OCI-LY1 (cell line): ENCODE measurements around the gene ITPA.

Source experiments
- H2AFZ ChIP-seq: fragments of 200-600 bp; sonication (generic), shearing (Covaris generic); 2 replicates; pipeline ENCODE4 v1.6.0; 2014; ENCODE audit warnings: antibody characterized with exemption, mild to moderate bottlenecking, low read length
- H3F3A ChIP-seq: fragments of 200-600 bp; sonication (generic), shearing (Covaris generic); 2 replicates; pipeline ENCODE4 v1.6.0; 2014; ENCODE audit warnings: mild to moderate bottlenecking, antibody characterized with exemption, low read length, moderate library complexity; ENCODE audit not compliant: insufficient read depth
- H3K27ac ChIP-seq: fragments of 200-600 bp; sonication (generic); 2 replicates; pipeline ENCODE4 v1.5.1; 2014; ENCODE audit warnings: low read length, mixed run types, mild to moderate bottlenecking, low read depth; ENCODE audit not compliant: poor library complexity, severe bottlenecking
- H3K27me3 ChIP-seq: fragments of 200-600 bp; sonication (generic); 2 replicates; pipeline ENCODE4 v1.6.0; 2014; ENCODE audit warnings: antibody characterized with exemption, mild to moderate bottlenecking, low read length, moderate library complexity; ENCODE audit not compliant: insufficient read depth
- H3K36me3 ChIP-seq: fragments of 200-600 bp; sonication (generic); 2 replicates; pipeline ENCODE4 v1.6.1; 2014; ENCODE audit warnings: mild to moderate bottlenecking, antibody characterized with exemption, low read length, moderate library complexity, mixed read lengths; ENCODE audit not compliant: insufficient read depth
- H3K4me1 ChIP-seq: fragments of 200-600 bp; sonication (generic); 2 replicates; pipeline ENCODE4 v1.5.1; 2014; ENCODE audit warnings: mild to moderate bottlenecking, low read length, moderate library complexity; ENCODE audit not compliant: insufficient read depth, severe bottlenecking
- H3K4me2 ChIP-seq: fragments of 200-600 bp; sonication (generic), shearing (Covaris generic); 2 replicates; pipeline ENCODE4 v1.6.1; 2014; ENCODE audit warnings: low read length
- H3K4me3 ChIP-seq: fragments of 200-600 bp; sonication (generic); 2 replicates; pipeline ENCODE4 v1.5.1; 2014; ENCODE audit warnings: low read length, low read depth, mild to moderate bottlenecking, mixed read lengths; ENCODE audit not compliant: poor library complexity, severe bottlenecking
- H3K79me2 ChIP-seq: fragments of 200-600 bp; shearing (Covaris generic); 2 replicates; pipeline ENCODE4 v1.6.1; 2016; ENCODE audit warnings: mixed run types, low read length, mixed read lengths; ENCODE audit not compliant: insufficient read depth
- H3K9ac ChIP-seq: fragments of 200-600 bp; sonication (generic), shearing (Covaris generic); 2 replicates; pipeline ENCODE4 v1.6.1; 2014; ENCODE audit warnings: mild to moderate bottlenecking, low read length, mixed read lengths
- H3K9me2 ChIP-seq: fragments of 200-600 bp; sonication (generic), shearing (Covaris generic); 2 replicates; pipeline ENCODE4 v1.6.1; 2014; ENCODE audit warnings: low read depth, mild to moderate bottlenecking, low read length, mixed read lengths
- H3K9me3 ChIP-seq: fragments of 200-600 bp; shearing (Covaris generic); 2 replicates; pipeline ENCODE4 v1.6.1; 2014; ENCODE audit warnings: low read length, mixed read lengths
- H4K20me1 ChIP-seq: fragments of 200-600 bp; sonication (generic), shearing (Covaris generic); 2 replicates; pipeline ENCODE4 v1.6.0; 2016; ENCODE audit warnings: mild to moderate bottlenecking, low read length; ENCODE audit not compliant: insufficient read depth
- EZH2 ChIP-seq: fragments of 200-600 bp; sonication (generic), shearing (Covaris generic); IDR thresholded peaks from 2 replicates; pipeline ENCODE4 v1.8.0; 2017; ENCODE audit warnings: borderline replicate concordance, mixed run types, mild to moderate bottlenecking, antibody characterized with exemption, low read length, moderate library complexity, mixed read lengths
- TF ChIP-seq, protein P1 (sequence below): fragments of 200-600 bp; sonication (generic), shearing (Covaris generic); IDR thresholded peaks from 2 replicates; pipeline ENCODE4 v1.5.1; 2017; ENCODE audit warnings: mild to moderate bottlenecking, antibody characterized with exemption, low read length, moderate library complexity, mixed read lengths

ITPA gene

DNA sequence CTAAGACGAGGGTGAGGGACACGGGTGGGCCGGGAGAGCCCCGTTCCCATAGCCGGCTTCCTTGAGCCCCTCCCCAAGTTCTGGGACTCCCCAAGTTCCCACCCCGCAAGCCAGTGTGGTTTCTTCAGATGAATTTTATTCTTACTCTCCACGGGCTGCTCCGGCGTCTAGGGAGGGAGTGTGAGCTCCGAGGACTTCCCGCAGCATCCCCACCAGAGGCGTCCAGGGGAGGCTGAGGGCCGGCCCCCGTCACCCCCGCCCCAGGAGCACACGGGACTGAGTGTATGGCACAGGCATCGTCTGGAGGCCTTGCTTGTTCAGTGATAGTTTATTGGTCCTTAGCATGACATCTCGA, 39.7 kb downstream of the ITPA start:
- no peak overlapping the region for H3K27ac ChIP-seq
- no peaks in the 10 kb centered on the region for H3K79me2 ChIP-seq
- no peaks in the 10 kb centered on the region for H3F3A ChIP-seq
- no peaks in the 10 kb centered on the region for H3K36me3 ChIP-seq
- TF ChIP-seq EZH2: no peak
- TF ChIP-seq, protein P1, sequence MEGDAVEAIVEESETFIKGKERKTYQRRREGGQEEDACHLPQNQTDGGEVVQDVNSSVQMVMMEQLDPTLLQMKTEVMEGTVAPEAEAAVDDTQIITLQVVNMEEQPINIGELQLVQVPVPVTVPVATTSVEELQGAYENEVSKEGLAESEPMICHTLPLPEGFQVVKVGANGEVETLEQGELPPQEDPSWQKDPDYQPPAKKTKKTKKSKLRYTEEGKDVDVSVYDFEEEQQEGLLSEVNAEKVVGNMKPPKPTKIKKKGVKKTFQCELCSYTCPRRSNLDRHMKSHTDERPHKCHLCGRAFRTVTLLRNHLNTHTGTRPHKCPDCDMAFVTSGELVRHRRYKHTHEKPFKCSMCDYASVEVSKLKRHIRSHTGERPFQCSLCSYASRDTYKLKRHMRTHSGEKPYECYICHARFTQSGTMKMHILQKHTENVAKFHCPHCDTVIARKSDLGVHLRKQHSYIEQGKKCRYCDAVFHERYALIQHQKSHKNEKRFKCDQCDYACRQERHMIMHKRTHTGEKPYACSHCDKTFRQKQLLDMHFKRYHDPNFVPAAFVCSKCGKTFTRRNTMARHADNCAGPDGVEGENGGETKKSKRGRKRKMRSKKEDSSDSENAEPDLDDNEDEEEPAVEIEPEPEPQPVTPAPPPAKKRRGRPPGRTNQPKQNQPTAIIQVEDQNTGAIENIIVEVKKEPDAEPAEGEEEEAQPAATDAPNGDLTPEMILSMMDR: no peak
- H4K20me1 ChIP-seq: no peaks in the 10 kb centered on the region
- H2AFZ ChIP-seq: no peak overlapping the region
- no peak overlapping the region for H3K9ac ChIP-seq
- H3K4me3 ChIP-seq: no peak overlapping the region
- H3K9me3 ChIP-seq: no peaks in the 10 kb centered on the region
- no peaks in the 10 kb centered on the region for H3K27me3 ChIP-seq
- H3K9me2 ChIP-seq: no peaks in the 10 kb centered on the region
- no peak overlapping the region for H3K4me2 ChIP-seq
- no peaks in the 10 kb centered on the region for H3K4me1 ChIP-seq

DNA sequence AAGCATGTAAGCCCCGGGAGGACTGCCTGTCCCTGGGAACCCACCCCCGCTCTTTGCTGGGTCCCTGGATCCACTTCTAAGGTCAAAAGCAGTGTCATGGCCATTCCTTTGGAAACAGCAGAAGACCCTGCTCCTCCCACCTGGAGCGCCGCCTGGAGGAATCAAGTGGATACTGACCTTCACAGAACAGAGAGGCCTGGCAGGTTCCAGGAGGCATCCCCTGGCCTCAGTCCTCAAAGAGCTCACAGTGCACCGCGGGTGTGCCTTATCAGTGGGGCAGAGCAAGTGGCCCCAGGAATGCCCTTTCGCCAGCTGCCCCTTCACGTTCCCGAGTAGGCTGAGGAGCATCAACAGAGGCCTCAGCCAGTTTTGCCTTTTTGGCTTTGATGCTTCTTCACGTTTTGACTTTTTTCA, 40.8 kb downstream of the ITPA start:
- Histone ChIP-seq H3K27me3 (0 out of 2 replicates have a peak, but pooled peaks cover under 1% of the 10 kb centered on the region), H3F3A (no peaks in the 10 kb centered on the region), H4K20me1 (no peaks in the 10 kb centered on the region), H2AFZ (no peak overlapping the region), H3K27ac (no peak overlapping the region), H3K9me3 (no peaks in the 10 kb centered on the region), H3K79me2 (no peaks in the 10 kb centered on the region), H3K4me2 (no peak overlapping the region), H3K4me1 (no peaks in the 10 kb centered on the region), H3K36me3 (no peaks in the 10 kb centered on the region), H3K4me3 (no peak overlapping the region), H3K9ac (no peak overlapping the region), H3K9me2 (no peaks in the 10 kb centered on the region)
- TF ChIP-seq, protein P1: peak; percentile 42; the same call in 1 of the 2 replicates
- TF ChIP-seq EZH2: no peak

DNA sequence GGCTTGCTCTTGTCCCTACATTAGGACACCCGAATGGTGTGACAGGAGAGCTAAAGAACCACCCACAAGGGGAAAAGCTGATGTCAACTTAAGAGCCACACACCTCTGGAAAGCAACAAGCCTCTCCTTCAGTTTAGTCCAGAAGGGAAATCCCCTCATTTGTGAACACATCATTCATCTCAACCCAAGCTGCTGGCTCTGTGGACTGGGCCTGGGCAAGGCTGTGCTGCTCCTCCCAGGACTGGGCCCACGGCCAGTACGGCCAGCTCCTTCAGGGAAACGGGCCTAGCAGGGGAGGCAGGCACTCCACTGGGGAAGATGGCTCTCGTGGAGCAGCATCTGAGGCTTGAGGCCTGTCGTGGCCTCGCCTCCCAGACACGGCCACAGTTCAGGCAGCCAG, 42.5 kb downstream of the ITPA start:
- no peaks in the 10 kb centered on the region for H3K9me2 ChIP-seq
- no peaks in the 10 kb centered on the region for H3K4me1 ChIP-seq
- no peak overlapping the region for H3K27ac ChIP-seq
- H3F3A ChIP-seq: no peaks in the 10 kb centered on the region
- no peak overlapping the region for H3K4me2 ChIP-seq
- no peaks in the 10 kb centered on the region for H3K79me2 ChIP-seq
- H4K20me1 ChIP-seq: no peaks in the 10 kb centered on the region
- no peaks in the 10 kb centered on the region for H3K36me3 ChIP-seq
- no peaks in the 10 kb centered on the region for H3K9me3 ChIP-seq
- H3K9ac ChIP-seq: no peak overlapping the region
- no peak overlapping the region for H2AFZ ChIP-seq
- TF ChIP-seq, protein P1: no peak
- no peak for TF ChIP-seq EZH2
- H3K27me3 ChIP-seq: 0 out of 2 replicates have a peak, but pooled peaks cover 7% of the 10 kb centered on the region
- H3K4me3 ChIP-seq: no peak overlapping the region
